ENCODE measurements around the gene PSTPIP1.

- TF ChIP-seq POLR2A (IDR thresholded peaks at IDR 0.05), result no peak
- peak; percentile 28 to 75 (median 62) for TF ChIP-seq CTCF (IDR thresholded peaks at IDR 0.05 in 8 of 11, conservative IDR thresholded peaks at IDR 0.05 in 3 of 11)
- TF ChIP-seq POLR2AphosphoS5 (IDR thresholded peaks at IDR 0.05), result peak in 1 of 3 donors; percentile 51
Observed at GRCh38 chr15:76973362-76973743, 21.6 kb upstream of the PSTPIP1 start.

All from spleen (tissue), 7 donors.